Right cardiac atrium (tissue), 5 donors: ENCODE results near the gene BNIP3. TPM values are rescaled to one million over a fixed set of nuclear protein-coding genes. Genes with fewer than 3 reads are reported as not detected.

Experiments
- ATAC-seq, 2 donors: fragments of 200-7000 bp; cut with Tn5 transposase; one replicate each; pipeline versions ENCODE4 v1.8.0 to v1.9.1; 2020; ENCODE audit warnings: moderate library complexity in 2 of 2, mild to moderate bottlenecking in 1 of 2
- DNase-seq, 3 donors: peaks; one replicate each; pipeline ENCODE4 v3.0.0-alpha.2; 2020
- H3K27ac ChIP-seq: one replicate; pipeline ENCODE4 v1.5.1; 2013; ENCODE audit warnings: mild to moderate bottlenecking, low read length, control low read depth, moderate library complexity
- H3K27me3 ChIP-seq: one replicate; pipeline ENCODE4 v1.6.1; 2013; ENCODE audit not compliant: control insufficient read depth, insufficient read depth
- H3K4me1 ChIP-seq: one replicate; pipeline ENCODE4 v1.6.1; 2013; ENCODE audit warnings: low read length; ENCODE audit not compliant: control insufficient read depth, insufficient read depth
- H3K4me3 ChIP-seq: one replicate; pipeline ENCODE4 v1.5.1; 2013; ENCODE audit warnings: low read length, control low read depth
- H3K9me3 ChIP-seq: one replicate; pipeline ENCODE4 v1.6.1; 2013; ENCODE audit warnings: low read length; ENCODE audit not compliant: control insufficient read depth
- WGBS: extraction: QIAGEN DNeasy Blood & Tissue Kit; methylation state at CpG from one replicate; pipeline ENCODE4 v1.1.7; 2013; 5-methylcytosine and 5-hydroxymethylcytosine counted together
- intact Hi-C, 4 donors: fragments of 100-400 bp; cut with DNase I; formaldehyde crosslinking; loops; one replicate each; pipeline versions ENCODE4 v1.11.0 to v1.14.0; 2022 to 2023
- polyA plus RNA-seq: library from polyadenylated mRNA; stranded (reverse); fragments of 200-250 nt; gene quantifications from one replicate; pipeline ENCODE4 v1.2.3, GENCODE V29; 2013
- total RNA-seq, 4 donors: library from RNA; stranded (reverse); fragmentation: NEBNext Ultra II Directional; extraction: Animal tissue kit (Norgen Biotek cat#: 25700); gene quantifications; one replicate each; pipeline ENCODE4 v1.2.1, GENCODE V29; 2021
- donor health status: healthy with polysubstance abuse.
- donor health status: DM: no; HTN: yes; CAD: no.
- donor health status: DM: no; HTN: no; CAD: no.
- donor health status: DM: no; HTN: yes; CAD: no; lungs with severe emphysema.
- donor health status: DM: yes; HTN: yes; CAD: no.

Gene BNIP3
- total and polyA plus RNA-seq, 5 donors = 64.8 to 114 (median 86.1) TPM

DNA sequence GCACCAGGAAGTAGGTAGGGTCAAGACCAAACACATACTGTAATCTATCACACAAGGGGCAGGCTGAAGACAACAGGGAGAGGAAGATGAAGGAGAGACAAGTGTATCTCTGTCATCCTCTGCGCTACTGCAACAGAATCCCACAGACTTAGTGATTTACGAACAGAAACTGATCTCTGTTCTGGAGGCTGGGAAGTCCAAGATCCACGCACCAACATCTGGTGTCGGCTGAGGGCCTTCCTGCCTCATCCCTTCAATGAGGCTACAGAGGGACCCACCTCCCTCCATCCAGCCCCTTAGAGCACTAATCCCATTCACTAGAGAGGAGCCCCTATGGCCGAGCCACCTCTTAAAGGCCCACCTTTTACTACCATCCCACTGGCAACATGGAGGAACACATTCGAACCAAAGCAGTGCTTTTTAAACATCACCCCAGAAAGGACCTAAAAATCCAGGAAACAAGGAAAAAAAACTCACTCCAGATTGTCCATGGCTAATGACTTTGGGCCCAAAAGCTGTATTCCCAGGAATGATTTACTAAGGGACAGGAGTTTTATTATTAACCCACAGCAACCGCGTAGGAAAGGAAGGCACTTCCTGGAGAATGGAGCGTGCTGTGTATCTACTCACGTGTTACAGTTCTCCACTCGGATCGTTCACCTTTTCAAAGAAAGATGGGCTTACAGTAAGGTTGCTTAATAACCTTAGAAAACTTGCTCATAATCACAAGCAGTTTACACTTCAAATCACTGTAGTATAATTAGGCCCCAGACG, 4.2 kb downstream of the BNIP3 start:
- H3K27ac ChIP-seq = no peak overlapping the region
- peaks cover 10% of the 10 kb centered on the region for H3K4me1 ChIP-seq
- ATAC-seq (no peak), DNase-seq (no peak)
- 84% methylated on average over 13 of the region's 13 CpGs for WGBS
- intact Hi-C loops = loop anchor here in 1 of 4 donors (10.0 kb wide), 1 partner anchor 73 kb away; the partner anchor contains the start of gene PPP2R2D
- no peaks in the 10 kb centered on the region for H3K9me3 ChIP-seq
- H3K4me3 ChIP-seq = no peak overlapping the region
- H3K27me3 ChIP-seq = no peaks in the 10 kb centered on the region

DNA sequence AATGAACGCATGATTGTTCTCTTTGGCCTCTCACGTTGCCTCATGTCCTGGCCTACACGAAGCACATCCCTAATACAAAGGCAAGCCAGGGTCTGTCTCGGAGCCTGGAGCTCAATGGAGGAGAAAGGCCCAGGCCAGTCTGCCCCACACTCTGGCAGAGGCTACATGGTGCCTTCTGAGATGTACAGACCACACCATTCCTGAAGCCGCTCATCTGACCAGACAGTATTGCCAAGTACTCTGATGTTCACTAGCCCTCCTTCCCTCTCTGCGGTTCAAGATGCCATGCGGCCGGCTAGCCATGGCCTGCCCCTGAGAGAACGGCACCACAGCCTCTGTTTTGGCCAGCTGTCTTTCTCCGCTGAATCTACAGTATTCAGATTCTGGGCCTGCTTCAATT, 5.9 kb downstream of the BNIP3 start:
- intact Hi-C loops = loop anchor here in 1 of 4 donors (10.0 kb wide), 1 partner anchor 71 kb away; the partner anchor contains the start of gene PPP2R2D
- Histone ChIP-seq H3K4me1 (peaks cover 10% of the 10 kb centered on the region), H3K4me3 (no peak overlapping the region), H3K27ac (no peak overlapping the region), H3K27me3 (no peaks in the 10 kb centered on the region), H3K9me3 (no peaks in the 10 kb centered on the region)
- ATAC-seq (no peak), DNase-seq (no peak)
- 88% methylated on average over 10 of the region's 10 CpGs for WGBS

DNA sequence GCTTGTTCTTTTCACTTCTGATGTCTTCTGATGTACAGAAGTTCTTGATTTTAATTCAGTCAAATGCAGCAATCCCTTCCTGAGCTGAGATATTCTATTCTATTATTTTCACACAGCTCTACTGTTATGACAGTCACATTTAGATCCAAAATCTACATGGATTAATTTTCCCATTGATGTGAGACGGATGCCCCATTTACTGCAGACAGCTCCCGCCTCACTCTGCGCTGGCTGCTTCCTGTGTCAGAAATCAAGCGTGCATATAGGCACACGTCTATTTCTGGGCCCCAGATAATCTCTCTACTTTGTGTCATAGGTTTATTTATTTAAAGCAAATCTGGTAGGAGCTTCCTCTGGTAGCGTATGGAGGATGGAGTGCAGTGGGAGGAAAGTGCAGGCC, 6.7 kb downstream of the BNIP3 start:
- DNase-seq = no peak

DNA sequence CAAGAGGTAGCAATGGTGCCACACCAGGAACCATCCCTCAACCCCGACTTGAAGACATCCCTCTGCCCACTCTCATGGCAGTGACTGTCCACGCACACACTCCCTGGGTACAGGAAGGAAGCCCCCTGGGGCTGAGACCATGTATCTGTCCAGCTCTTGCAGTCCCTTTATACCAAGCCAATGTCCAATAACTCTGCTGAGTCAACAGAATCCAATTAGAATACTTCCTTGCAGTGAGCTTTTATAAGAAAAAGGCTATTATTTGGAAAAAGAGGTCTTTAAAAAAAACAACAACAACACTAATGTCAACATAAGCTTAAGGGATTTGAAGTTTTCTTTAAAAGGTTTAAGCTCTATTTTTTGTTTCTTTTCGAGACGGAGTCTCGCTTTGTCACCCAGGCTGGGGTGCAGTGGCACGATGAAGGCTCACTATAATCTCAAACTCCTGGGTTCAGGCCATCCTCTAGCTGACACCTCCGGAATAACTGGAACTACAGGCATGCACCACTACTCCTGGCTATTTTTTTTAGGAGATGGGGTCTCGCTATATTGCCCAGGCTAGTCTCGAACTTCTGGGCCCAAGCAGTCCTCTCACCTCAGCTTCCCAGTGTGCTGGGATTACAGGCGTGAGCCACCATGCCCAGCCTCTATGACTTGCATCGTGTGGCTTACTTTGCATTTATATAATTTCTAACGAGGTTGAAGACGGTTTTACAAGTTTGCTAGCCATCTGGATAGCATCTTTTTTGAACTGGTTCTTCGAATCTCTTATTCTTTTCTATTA, 7.5 kb downstream of the BNIP3 start:
- ATAC-seq = no peak
- H3K27ac ChIP-seq = no peak overlapping the region
- no peak for DNase-seq
- no peak overlapping the region for H3K4me3 ChIP-seq
- H3K9me3 ChIP-seq = no peaks in the 10 kb centered on the region
- 88% methylated on average over 14 of the region's 14 CpGs for WGBS
- no peaks in the 10 kb centered on the region for H3K27me3 ChIP-seq
- H3K4me1 ChIP-seq = peaks cover 8% of the 10 kb centered on the region
- intact Hi-C loops = loop anchor here in 1 of 4 donors (10.0 kb wide), 1 partner anchor 69 kb away; the partner anchor contains the start of gene PPP2R2D

More for the DNA sequence above, 6.7 kb downstream of the BNIP3 start:
- WGBS = 54% methylated on average over 6 of the region's 6 CpGs
- H3K27me3 ChIP-seq = no peaks in the 10 kb centered on the region
- peaks cover 10% of the 10 kb centered on the region for H3K4me1 ChIP-seq
- no peak for ATAC-seq
- H3K4me3 ChIP-seq = no peak overlapping the region
- intact Hi-C loops = loop anchor here in 1 of 4 donors (10.0 kb wide), 1 partner anchor 70 kb away; the partner anchor contains the start of gene PPP2R2D
- H3K27ac ChIP-seq = no peak overlapping the region
- H3K9me3 ChIP-seq = no peaks in the 10 kb centered on the region

DNA sequence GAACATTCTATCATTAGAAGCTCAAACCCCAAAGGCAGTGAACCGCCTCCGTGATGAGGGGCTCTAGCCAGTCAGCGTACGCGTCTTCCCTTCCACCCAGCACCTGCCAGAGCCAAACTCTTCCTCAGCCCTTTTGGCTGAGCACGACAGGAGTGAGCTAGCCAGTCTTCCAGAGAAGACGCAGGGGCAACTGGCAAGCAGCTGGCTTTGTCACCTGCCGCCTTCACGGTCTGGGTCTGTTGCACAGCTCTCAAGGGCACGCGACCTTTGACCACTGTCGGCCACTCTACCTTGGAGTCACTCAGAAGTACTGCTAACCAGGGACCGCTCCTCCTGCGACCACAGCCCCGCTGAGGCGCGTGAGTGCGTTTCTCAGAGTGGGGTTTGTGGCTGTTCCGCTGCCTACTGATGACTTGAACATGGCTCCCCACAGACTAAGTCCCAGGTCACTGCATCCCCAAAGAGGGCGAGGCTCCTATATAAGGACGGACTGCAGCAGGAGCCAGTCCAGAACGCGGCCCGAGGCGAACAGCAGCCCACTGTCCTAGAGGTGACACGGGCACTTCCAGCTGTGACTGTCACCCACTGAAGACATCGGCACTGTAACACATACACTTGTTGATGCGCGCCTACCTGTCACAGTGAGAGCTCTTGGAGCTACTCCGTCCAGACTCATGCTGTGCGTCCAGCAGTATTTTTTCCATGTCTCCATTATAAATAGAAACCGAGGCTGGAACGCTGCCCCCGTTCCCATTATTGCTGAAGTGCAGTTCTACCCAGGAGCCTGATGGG, 8.4 kb downstream of the BNIP3 start:
- peak in 1 of 3 donors; percentile 66 for DNase-seq
- Histone ChIP-seq H3K4me1 (peaks cover 8% of the 10 kb centered on the region), H3K9me3 (no peaks in the 10 kb centered on the region), H3K4me3 (no peak overlapping the region), H3K27me3 (no peaks in the 10 kb centered on the region), H3K27ac (no peak overlapping the region)
- ATAC-seq = peak; percentile 42 to 47
- WGBS = 76% methylated on average over 34 of the region's 34 CpGs
- intact Hi-C loops = loop anchor here in 1 of 4 donors (10.0 kb wide), 1 partner anchor 69 kb away; the partner anchor contains the start of gene PPP2R2D

DNA sequence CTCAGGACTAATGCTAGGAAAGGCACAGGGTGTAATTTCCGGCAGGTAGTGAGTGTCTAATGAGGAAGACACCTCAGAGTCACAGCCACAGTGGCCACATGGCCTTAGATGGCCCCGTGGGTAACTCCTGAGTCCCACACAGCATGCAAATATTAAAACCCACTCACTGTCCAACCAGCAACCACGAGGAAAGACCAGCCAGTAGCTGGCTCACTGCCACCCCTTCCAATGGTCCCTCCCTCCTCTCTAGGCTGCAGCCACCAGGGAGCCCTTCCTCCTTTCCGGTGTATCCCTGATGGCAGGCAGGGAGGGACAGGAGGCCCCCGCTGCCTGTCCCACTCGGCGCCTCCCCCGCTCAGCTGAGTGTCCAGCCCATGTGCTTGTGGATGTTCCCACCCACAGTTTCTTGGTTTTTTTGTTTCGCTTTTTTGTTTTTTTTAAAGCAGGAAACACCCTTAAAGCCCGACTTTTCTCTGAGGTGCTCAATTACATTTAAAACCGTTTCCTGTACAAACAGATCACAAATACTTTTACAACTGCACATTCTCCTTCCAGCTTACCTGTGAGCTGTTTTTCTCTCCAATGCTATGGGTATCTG, 9.2 kb downstream of the BNIP3 start:
- intact Hi-C loops = loop anchor here in 1 of 4 donors (10.0 kb wide), 1 partner anchor 68 kb away; the partner anchor contains the start of gene PPP2R2D
- Histone ChIP-seq H3K9me3 (no peaks in the 10 kb centered on the region), H3K27ac (no peak overlapping the region), H3K4me1 (peaks cover 8% of the 10 kb centered on the region), H3K4me3 (no peak overlapping the region), H3K27me3 (no peaks in the 10 kb centered on the region)
- ATAC-seq (peak; percentile 83 to 88), DNase-seq (peak; percentile 75 to 89 (median 87))
- WGBS = 26% methylated on average over 11 of the region's 11 CpGs

DNA sequence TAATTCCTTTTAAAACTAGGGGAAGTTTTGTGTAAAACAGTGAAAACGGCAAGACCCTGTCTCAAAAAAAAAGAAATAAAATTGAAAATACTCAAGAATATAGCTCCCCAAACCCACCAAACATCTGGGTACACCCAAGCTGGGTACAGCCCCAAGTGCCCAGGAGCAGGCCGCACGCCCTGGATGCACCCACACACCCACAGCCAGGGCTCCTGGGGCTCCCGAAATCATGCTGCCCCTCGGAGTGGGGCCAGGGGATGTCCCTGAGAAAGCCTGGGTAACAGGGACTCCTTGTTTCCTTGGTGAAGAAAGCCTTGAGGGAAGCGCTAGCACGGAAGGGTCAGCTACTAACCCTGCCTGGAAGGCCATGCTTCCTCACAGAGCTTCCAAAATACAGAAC, 10.1 kb downstream of the BNIP3 start:
- no peak for DNase-seq
- 92% methylated on average over 7 of the region's 7 CpGs for WGBS
- ATAC-seq = no peak
- Histone ChIP-seq H3K9me3 (no peaks in the 10 kb centered on the region), H3K4me1 (peaks cover 8% of the 10 kb centered on the region), H3K27ac (no peak overlapping the region), H3K27me3 (no peaks in the 10 kb centered on the region), H3K4me3 (no peak overlapping the region)
- intact Hi-C loops = loop anchor here in 1 of 4 donors (10.0 kb wide), 1 partner anchor 67 kb away; the partner anchor contains the start of gene PPP2R2D

DNA sequence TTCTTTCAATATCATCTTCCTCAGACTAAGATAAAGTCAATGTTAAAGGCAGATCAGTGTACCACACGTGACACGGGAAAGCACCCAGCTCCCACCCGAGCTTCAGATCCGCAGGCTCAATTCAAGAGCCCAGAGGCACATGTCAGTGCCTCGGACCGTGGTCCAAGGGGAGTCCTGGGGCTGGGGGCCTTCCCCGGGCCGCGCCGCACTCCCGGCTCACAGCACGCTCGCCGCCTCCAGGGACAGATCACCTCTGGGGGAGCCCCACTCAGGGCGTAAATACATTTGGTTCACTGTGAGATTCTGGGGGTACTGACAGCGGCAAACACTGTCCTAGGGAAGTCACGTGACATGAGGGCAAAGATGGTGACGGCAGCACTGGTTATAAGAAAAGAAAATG, 10.8 kb downstream of the BNIP3 start:
- no peak overlapping the region for H3K27ac ChIP-seq
- ATAC-seq = no peak
- H3K4me3 ChIP-seq = no peak overlapping the region
- intact Hi-C loops = loop anchor here in 1 of 4 donors (10.0 kb wide), 1 partner anchor 66 kb away; the partner anchor contains the start of gene PPP2R2D
- 94% methylated on average over 18 of the region's 18 CpGs for WGBS
- H3K4me1 ChIP-seq = peaks cover 7% of the 10 kb centered on the region
- no peaks in the 10 kb centered on the region for H3K27me3 ChIP-seq
- no peaks in the 10 kb centered on the region for H3K9me3 ChIP-seq
- no peak for DNase-seq

DNA sequence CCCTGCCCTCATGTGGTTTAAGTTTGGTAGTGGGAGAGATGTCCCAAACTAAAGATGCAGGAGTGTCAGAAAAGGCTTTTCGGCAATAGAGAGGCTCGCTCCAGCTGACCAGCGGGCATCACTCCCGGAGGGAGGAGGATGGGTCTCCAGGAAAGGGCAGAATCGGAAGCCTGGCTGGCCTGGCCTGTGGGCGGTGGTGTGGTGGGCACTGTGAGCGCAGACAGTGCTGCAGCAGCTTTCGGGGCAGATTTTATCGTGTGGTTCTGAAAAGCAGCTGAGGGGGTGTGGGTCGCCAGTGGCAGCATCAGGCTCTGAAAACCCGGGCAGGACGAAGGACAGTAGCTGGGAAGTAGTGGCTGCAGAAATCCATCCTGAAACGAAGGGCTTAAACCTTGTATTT, 12.8 kb downstream of the BNIP3 start:
- Histone ChIP-seq H3K27me3 (no peaks in the 10 kb centered on the region), H3K9me3 (no peaks in the 10 kb centered on the region), H3K4me1 (peaks cover 3% of the 10 kb centered on the region), H3K4me3 (no peak overlapping the region), H3K27ac (no peak overlapping the region)
- no peak for ATAC-seq
- WGBS = 95% methylated on average over 13 of the region's 13 CpGs
- no peak for DNase-seq
- intact Hi-C loops = no loop called here

DNA sequence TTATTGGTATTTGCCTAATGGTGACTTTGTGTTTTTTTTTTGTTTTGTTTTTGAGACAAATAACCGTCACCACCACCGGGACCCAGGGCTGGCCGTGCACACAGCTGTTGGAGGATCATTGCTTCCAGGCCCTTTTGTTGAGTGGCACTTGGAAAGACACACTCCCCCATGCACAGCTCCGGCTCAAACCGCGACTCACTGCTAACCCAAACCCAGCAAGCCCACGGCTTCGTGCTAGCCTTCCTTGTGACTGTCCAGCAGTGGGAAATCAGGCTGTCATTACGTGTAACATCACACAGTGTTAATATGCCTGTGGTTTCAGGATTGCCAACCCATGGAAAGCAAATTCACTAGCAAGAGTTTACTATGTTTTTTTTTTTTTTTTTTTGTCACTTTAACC, 17.4 kb downstream of the BNIP3 start:
- ATAC-seq (no peak), DNase-seq (no peak)

More for the DNA sequence above, 17.4 kb downstream of the BNIP3 start:
- no peaks in the 10 kb centered on the region for H3K4me1 ChIP-seq
- intact Hi-C loops = no loop called here
- no peak overlapping the region for H3K4me3 ChIP-seq
- no peaks in the 10 kb centered on the region for H3K9me3 ChIP-seq
- no peaks in the 10 kb centered on the region for H3K27me3 ChIP-seq
- no peak overlapping the region for H3K27ac ChIP-seq
- WGBS = 87% methylated on average over 9 of the region's 9 CpGs
